HG03432 (cell line): ENCODE measurements around the gene CUTA.

Experiments used
- ATAC-seq: cut with Tn5 transposase; IDR thresholded peaks from one replicate; pipeline ENCODE4 v1.9.1; 2021; ENCODE audit warnings: mild to moderate bottlenecking, moderate library complexity; ENCODE audit not compliant: unreplicated experiment

Gene CUTA

DNA sequence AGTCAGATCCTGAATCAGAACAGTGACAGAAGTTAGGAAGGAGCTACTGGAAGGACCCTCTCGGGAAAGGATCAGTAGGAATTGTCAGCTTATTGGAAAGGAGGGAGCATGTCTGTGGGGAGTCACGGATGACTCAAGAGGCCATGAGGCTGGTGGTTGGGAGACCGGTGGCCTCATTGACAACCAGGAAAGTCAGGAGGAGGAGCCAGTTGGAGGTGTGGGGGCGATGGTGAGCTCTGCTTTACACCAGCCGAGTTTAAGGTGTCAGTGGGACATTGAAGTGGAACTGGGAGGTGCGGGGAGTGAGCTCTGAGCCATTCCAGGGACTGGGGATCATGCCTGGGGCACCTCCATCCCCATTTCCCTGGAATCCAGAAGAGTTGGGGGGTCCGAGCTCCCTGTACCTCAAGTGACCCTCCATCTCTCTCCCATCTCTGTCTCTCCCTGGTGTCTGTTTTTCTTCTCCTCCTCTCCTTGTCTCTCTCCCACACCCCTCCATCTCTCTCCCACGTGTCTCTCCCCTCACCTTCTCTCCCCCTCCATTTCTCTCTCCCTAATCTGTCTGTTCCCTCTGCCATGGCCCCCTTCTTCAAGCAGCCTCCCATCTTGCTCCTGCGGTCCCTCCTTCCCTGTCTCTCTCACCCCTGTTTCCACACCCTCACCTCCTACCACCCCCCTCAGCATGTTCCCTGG lies 22.2 kb upstream of the CUTA start:
- no peak for ATAC-seq

DNA sequence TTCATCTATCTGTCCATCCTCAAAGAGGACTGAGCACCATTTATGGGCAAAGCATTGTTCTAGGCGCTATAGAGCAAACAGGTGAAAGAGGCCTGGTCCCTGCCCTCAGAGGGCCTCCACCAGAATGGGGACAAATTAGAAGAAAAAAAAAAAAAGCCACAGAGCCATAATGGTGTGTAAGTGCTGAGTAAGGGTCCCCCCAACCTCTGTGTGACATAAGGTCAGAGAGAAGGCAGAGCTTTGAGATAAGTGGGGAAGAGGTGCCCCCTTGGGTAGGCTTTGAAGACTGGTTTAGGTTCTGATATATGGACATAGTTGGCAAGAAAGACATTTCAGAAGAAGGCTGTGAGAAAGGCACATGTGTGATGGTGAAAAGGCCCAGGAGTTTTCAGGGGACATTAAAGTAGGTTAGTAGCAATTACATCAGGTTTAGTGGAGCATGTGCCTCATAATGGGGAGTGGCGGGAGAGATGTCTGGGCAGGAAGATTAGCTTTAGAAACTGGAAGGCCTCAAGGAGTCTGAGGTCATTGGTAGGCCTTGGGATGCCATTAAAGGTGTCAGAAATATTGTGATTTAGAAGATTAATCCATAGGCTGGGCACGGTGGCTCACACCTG lies 21.2 kb upstream of the CUTA start:
- ATAC-seq, result no peak

DNA sequence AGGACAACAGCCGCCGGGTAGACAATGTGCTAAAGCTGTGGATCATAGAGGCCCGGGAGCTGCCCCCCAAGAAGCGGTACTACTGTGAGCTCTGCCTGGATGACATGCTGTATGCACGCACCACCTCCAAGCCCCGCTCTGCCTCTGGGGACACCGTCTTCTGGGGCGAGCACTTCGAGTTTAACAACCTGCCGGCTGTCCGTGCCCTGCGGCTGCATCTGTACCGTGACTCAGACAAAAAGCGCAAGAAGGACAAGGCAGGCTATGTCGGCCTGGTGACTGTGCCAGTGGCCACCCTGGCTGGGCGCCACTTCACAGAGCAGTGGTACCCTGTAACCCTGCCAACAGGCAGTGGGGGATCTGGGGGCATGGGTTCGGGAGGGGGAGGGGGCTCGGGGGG lies 19.8 kb upstream of the CUTA start:
- no peak for ATAC-seq

DNA sequence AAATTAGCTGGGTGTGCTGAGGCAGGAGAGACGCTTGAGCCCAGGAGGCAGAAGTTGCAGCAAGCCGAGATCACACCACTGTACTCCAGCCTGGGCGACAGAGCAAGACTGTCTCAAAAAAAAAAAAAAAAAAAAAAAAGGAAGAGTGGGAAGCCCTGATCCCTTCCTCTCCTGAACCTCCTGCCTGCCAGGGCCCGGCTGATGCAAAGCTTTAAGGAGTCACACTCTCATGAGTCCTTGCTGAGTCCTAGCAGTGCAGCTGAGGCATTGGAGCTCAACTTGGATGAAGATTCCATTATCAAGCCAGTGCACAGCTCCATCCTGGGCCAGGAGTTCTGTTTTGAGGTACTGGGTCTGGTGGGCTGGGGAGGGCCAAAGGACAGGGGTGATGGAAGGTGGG lies 17.1 kb upstream of the CUTA start:
- no peak for ATAC-seq

DNA sequence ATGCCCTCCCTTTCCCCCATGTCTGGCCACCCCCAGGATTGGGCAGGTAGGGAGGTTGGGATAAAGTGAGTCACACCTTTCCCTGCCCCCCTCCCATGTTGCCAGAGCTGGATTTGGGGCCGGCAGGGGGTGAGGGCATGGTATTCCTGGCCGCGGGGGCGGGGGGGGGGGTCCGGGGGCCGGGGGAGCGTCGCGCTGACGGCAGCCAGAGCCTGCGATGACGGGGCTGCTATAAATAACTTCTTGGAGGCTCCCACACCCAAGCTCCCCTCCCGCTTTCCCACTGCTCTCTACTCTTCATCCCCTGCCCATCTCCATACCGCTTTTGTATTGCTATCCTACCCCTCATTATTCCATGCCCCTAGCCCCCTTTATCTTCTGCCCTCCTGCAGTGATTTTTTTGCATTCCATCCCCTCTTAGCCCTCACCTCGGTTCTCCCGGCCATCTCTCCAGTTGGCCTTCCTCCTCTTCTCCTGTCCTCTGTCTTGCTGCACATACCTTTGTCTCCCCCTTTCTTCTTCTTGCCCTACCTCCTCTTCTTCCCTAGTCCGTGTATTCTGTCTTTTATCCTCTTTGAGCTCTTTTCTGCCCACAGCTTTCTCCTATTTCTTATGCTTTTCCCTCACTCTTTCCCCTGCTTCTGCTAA lies 15.8 kb upstream of the CUTA start:
- no peak for ATAC-seq

DNA sequence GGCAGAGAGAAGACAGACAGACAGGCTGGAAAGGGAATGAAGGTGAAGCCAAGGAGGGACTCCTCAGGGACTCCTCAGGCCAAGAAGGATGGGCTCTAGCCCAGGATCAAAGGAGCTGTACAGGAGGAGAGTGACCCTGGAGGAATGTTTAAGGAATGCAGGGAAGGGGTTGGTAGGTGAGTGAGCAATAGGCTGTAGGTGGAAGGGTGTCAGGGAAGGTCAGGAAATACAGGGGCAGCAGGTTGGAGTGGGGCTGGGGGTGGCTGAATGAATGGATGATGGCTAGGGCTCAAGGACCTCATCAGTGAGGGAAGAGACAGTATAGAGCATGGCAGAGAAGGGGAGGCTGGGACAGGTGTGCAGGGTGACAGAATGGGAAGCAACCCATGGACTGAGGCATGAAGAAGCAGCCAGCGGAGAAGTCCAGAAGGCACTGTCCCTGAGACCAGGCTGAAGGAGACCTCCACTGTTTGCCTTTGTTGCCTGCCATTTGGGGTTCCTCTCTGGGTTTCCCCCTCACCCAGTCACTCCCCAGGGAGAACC lies 15.2 kb upstream of the CUTA start:
- ATAC-seq, result no peak

DNA sequence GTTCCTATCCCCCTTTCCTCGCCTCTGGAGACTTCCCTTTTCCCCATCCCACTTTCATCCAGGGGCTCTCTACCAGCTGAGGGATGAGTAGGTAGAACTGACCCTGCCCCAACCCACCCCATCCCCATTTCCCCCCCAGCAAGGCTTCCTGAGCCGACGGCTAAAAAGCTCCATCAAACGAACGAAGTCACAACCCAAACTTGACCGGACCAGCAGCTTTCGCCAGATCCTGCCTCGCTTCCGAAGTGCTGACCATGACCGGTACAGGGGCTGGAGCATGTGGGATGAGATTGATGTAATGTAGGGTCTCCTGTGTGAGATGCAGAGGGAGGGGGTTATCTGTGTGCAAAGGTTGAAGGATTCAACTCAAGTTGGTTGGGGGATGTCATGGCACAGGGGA lies 14.6 kb upstream of the CUTA start:
- no peak for ATAC-seq

DNA sequence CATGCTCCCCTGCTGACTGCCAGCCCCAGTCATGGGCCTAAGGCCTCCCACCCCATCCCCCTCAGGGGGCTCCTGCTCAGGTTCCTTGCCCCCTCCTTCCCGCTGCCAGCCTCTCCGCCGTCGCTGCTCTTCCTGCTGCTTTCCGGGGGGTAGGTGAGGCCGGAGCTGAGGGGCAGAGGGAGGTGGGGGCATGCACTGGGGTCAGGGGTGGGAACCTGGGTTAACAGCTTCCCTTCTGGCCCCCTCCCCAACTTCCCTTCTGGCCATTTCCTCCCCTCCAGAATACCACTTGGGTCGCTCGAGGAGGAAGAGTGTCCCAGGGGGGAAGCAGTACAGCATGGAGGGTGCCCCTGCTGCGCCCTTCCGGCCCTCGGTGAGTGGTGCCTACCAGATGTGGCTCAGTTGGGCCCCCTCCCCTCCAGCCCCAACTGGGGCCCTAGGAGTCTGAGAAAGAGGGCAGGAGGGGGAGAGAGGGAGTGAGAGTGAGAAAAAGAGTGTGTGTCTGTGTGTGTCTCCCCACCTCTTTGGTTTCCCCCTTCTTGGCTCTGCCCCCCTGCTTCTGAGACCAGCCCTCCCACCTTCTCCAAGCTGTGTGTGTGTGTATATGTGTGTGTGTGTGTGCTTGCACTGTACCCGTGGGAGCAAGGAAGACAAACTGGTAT lies 14.1 kb upstream of the CUTA start:
- no peak for ATAC-seq

DNA sequence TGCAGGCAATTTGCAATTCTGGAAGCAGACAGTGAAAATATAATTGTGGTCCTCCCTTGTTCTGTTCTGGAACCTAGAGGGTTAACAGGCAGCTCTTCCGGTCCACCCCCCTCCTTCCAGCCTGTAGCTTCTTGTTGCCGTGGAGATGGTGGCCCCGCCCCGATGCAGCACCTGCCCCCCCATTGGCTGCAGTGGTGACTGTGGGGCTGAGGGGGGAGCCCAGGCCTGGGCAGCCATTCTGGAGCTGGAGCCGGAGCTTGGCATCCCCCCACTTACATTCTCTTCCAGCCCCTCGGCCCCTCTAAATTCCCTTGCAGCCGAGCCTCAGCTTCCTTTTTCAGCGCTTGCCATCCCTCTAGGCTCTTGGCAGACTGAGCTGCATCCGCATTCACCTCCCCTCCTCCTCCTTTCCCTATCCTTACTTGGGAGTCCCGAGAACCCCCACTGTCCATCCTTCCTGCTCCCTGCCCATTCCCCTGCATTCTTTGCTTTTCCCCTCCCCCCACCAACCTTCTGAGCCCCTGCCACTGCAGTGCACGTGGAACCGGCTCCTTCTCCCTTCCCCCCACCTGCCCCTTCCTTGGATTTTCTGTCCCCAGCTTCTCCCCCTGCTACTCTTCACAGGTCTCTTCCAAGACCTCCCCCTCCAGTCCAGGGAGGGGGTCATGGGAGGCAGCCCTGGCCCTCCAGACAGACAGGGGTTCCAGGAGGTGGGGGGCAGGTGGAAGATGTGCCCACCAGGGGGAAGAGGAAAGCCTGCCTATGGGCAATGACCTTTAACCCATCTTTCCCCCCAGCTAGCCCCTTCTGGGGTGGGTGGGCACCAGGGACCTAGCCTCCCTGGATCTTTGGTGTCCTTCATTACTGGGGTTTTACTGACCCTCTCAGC lies 13.3 kb upstream of the CUTA start:
- ATAC-seq, result peak; percentile 57

DNA sequence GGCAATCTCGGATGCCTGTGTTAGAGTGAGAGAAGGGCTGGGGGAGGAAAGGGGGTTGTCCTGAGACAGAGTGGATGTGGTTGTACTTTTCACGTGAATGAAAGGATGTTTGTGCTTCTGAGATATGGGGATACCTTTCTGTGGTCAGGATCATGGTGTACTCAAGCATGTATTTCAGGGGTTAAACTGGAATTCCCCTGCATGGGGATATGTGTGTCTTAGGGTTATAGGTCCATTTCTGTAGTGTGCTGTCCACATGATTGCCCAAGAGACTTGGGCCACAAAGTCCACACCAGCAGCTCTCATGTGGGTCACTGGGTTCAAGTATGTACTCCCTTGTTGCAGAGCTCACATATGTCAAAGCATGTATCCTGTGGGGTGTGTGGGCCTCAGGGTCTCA lies 12.4 kb upstream of the CUTA start:
- ATAC-seq, result no peak

DNA sequence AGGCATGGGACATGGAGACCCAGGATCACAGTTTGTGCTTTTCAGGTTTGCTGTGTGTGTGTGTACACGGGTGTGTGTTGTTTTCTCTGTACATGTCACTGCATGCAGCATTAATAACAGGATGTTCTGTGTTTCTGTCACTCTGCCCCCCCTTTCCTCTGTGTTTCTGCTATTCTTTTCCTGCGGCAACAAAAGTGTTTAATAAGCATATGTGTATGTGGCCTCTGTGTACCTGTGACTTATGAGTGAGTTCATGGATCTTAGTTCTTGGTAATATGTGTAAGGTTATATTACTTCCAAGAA lies 11.8 kb upstream of the CUTA start:
- ATAC-seq, result no peak

DNA sequence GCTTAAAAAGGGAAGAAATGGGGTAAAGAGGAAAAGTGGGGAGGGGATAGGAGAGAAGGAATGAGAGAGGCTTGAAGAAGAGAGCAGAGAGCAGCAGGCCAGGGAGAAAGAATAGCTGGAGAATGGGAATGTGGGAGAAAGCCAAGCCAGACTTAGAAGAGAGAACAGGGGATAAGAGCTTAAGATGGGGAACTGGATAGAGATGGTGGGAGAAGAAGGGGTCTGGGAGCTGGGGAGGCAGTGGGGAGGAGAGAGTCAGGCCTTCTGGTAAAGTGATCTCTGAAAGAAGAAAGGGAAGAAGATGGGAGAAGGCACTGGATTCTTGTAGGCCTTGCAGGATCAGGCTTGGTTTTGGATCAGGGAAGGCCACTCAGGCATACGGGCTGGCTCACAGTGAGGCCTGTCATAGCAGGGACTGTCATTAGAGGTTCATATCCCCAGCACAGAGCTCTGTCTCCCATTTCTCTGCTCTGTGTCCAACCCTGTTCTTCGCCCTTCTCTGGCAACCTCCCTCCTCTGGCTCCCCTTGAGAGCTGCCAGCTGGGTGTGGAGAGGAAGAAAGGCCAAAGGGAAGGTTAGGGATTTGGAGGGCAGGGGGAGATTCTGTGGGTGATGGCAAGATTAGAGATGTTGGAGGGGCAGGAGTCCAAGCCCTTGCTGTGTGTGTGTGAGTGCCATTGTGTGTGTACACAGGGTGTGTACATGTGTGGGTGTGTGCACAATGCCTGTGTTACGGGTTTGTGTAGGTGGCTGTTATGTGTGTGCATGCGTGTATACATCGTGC lies 11.3 kb upstream of the CUTA start:
- ATAC-seq, result no peak

DNA sequence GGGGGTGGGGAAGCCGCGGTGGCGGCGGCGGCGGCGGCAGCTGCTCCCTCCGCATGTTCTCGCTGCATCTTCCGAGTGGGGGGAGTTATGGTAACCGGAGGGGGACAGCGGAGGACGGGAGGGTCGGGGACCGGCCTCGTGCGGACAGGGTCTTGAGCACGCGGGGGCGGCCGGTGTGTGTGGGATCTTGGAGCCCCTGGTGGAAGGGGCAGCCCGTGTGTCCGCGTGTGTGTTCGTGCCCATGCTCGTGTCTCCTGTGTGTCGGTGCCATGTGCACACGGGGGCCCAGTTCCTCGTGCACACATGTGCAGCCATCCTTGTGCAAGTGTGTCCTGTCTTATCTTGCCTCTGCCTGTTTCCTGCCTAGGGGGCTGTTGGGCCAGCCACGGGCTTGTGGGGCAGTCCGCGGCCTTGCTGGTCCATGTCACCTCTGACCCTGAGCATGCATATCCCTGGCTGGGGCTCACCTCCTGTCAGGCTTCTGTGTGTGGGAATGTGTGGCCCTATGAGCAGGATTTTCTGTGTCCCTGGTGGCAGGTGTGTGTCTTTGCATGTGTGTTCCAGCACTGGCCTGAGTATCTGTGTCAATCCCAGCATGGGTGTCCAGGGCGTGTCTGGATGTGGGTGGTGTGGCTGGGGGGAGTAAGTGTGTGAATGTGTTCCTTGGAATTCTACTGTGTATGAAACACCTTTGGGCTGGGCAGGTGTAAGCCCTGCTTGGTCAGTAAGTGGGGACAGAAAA lies 10.5 kb upstream of the CUTA start:
- ATAC-seq, result no peak

DNA sequence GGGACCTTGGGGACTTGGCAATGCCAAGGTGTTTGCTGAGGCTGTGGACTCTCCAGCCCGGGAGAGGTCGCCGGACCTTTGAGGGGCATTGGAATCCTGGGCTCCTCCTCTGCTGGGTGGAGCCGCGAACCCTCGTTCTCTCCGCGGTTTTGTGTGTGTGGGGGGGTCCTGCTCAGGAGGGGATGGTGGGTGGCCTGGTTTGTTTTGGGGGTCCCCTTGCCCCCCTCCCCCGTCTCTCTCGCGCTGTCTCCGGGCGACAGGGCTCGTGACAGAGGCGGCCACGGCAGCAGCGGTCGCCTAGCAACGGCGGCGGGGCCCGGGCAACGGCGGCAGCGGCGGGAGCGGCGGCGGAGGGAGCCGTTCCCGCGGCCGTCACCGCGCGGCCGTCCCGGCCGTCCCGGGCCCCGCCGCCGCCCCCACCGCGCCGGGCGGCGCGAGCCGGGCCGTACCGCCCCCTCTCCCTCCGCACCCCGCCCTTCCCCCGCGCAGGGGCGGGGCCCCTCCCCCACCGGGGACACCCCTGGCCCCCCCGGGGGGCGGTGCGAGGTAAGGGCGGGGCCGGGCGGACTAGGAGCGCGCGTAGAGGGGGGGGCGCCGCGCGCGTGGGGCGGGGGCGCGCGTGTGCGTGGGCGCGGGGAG lies 9.8 kb upstream of the CUTA start:
- ATAC-seq, result no peak

DNA sequence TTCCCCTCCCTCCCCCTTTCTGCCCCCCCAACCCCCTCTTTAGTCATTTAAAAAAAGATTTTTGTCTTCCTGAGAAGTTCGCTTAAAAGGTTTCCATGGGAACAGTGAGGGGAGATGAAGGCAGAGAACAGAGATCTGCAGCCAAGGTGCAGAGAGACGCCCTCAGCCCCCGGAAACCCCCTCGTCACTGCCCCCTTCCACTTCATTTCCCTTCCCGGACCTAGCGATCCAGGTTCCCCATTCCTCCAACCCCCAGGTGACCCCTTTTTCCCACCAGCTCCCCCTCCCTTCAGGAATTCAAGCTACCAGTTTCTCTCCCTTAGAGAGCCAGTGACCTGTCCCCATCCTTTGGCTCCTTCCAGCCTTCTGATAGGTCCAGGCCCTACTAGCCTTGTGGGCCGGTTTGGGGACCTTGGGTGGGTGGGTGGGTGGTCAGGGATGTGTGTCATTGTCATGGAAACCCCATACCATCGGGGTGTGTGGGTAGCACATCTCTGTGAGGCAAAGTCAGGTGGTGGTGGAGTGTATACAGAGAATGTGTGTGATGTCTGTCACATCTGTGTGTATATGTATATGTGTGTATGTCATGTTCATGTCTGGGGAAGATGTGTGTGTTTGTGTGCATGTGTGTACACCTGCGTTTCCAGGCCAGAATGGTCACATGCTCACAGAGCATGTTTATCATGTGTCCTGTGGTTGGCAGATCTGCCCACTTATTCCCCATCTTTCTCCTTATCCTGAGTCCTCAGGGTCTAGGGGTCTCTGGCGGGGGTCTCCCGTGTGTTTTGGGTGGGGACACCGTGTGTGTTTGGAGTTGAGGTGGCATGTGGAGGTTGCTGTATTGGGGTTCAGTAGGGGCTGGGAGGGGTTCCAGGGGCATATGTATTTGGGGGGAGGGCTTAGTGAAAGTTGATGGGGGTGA lies 8.9 kb upstream of the CUTA start:
- no peak for ATAC-seq

DNA sequence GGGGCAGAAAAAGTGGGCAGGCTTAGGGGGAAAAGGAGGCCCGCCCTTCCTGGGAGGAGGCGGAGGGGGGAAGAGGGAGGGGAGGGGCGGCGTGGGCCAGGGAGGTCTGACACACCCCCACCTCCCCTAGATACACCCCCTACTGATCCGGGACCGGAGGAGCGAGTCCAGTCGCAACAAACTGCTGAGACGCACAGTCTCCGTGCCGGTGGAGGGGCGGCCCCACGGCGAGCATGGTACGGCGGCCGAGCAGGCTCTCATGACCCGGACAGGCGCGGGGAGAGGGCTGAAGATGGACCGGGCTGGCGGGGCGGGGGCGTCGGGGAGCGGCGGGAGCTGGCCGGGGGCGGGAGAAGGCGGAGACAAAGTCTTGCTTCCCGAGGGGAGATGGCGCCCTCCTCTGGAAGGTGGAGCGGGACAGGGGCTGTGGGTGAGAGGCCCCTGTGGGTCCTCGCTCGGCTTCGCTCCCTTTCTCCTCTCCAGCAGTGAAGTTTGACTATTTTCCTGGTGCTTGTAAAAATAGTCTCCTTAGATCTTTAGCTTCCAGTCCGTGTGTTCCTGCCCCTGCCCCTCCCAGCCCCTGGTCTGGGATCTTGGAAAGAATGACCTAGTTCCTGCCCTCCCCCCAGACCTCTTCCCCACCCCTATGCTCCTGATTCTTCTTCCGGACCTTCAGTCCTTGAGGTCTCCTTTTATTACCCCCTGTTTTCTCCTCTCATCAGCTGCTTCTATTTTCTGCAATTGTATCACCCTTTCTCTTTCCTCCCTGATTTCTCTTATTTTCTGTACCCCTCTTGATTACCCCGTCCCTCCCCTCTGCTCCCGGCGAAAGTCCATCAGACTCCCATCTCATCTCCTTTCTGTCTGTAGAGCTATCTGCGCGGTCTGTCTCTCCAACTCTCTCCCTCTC lies 8.0 kb upstream of the CUTA start:
- ATAC-seq, result peak; percentile 44
